ENCODE data around the gene SLC22A2. TPM values are rescaled to one million over a fixed set of nuclear protein-coding genes. Genes with fewer than 3 reads are reported as not detected.

Gene SLC22A2
- total and polyA plus RNA-seq, 4 donors, result not detected

DNA sequence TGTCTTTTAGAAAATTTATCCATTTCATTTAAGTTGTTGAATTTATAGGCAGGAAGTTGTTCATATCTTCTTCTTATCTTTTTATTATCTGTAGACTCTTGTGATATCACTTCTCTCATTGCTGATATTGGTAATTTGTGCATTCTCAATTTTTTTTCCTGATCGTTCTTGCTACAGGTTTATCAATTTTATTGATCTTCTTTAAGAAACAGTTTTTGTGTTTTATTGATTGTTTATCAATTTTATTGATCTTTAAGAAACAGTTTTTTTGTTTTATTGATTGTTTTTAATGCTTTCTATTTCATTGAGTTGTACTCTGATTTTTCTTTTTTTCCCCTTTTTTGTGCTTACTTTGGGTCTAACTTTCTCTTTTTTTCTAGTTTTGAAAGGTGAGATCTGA is 23.8 kb upstream of the SLC22A2 start:
- Histone ChIP-seq H3K9ac (ENCODE audit: low read depth in 1 of 2, low read length in 2 of 2) (no peak overlapping the region), H3K27ac (ENCODE audit: low read depth in 1 of 2, low read length in 2 of 2) (no peak overlapping the region), H3K4me3 (ENCODE audit: low read depth in 1 of 3, low read length in 3 of 3) (no peak overlapping the region), H3K9me3 (ENCODE audit: control insufficient read depth in 4 of 4, low read length in 3 of 4) (no peaks in the 10 kb centered on the region), H3K27me3 (ENCODE audit: control insufficient read depth in 4 of 4, insufficient read depth in 4 of 4, low read length in 3 of 4) (no peaks in the 10 kb centered on the region), H3K4me1 (ENCODE audit: control insufficient read depth in 4 of 4, insufficient read depth in 4 of 4, low read length in 3 of 4) (no peaks in the 10 kb centered on the region), H3K36me3 (ENCODE audit: control insufficient read depth in 4 of 4, insufficient read depth in 3 of 4, low read depth in 1 of 4, low read length in 3 of 4) (no peaks in the 10 kb centered on the region)
- WGBS, result 65% methylated on average over 1 of the region's 1 CpG
- DNase-seq (ENCODE audit: low spot score), result no peak
- TF ChIP-seq ZBTB33 (IDR thresholded peaks at IDR 0.05) (no peak), EGR1 (IDR thresholded peaks at IDR 0.05; ENCODE audit: low read depth in 2 of 2) (no peak), HNF4A (conservative IDR thresholded peaks at IDR 0.05) (no peak), NR2F2 (IDR thresholded peaks at IDR 0.05) (no peak)

GRCh38 chr6:160279850-160280249 is 21.2 kb upstream of the SLC22A2 start:
- H3K9ac ChIP-seq (ENCODE audit: low read depth in 1 of 2, low read length in 2 of 2), result no peak overlapping the region
- H3K4me3 ChIP-seq (ENCODE audit: low read depth in 1 of 3, low read length in 3 of 3), result no peak overlapping the region
- no peaks in the 10 kb centered on the region for H3K36me3 ChIP-seq (ENCODE audit: control insufficient read depth in 4 of 4, insufficient read depth in 3 of 4, low read depth in 1 of 4, low read length in 3 of 4)
- no peaks in the 10 kb centered on the region for H3K9me3 ChIP-seq (ENCODE audit: control insufficient read depth in 4 of 4, low read length in 3 of 4)
- no peak for DNase-seq (ENCODE audit: low spot score)
- no peaks in the 10 kb centered on the region for H3K27me3 ChIP-seq (ENCODE audit: control insufficient read depth in 4 of 4, insufficient read depth in 4 of 4, low read length in 3 of 4)
- H3K4me1 ChIP-seq (ENCODE audit: control insufficient read depth in 4 of 4, insufficient read depth in 4 of 4, low read length in 3 of 4), result peaks cover 0 to 11% (median 7%) of the 10 kb centered on the region in 4 donors
- TF ChIP-seq, protein P1, sequence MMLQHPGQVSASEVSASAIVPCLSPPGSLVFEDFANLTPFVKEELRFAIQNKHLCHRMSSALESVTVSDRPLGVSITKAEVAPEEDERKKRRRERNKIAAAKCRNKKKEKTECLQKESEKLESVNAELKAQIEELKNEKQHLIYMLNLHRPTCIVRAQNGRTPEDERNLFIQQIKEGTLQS (IDR thresholded peaks at IDR 0.05), result no peak
- no peak for TF ChIP-seq YY1 (IDR thresholded peaks at IDR 0.05)
- no peak for TF ChIP-seq JUND (IDR thresholded peaks at IDR 0.05)
- no peak for TF ChIP-seq FOXA2 (IDR thresholded peaks at IDR 0.05)
- no peak for TF ChIP-seq EGR1 (IDR thresholded peaks at IDR 0.05; ENCODE audit: low read depth in 2 of 2)
- no peak for TF ChIP-seq RAD21 (IDR thresholded peaks at IDR 0.05)
- TF ChIP-seq CTCF (IDR thresholded peaks at IDR 0.05; ENCODE audit: low read depth, low read length, missing input control), result no peak
- TF ChIP-seq NR2F2 (IDR thresholded peaks at IDR 0.05), result no peak
- no peak for TF ChIP-seq HNF4A (conservative IDR thresholded peaks at IDR 0.05)
- no peak for TF ChIP-seq HNF4G (IDR thresholded peaks at IDR 0.05)
- no peak for TF ChIP-seq ZBTB33 (IDR thresholded peaks at IDR 0.05)
- TF ChIP-seq REST (IDR thresholded peaks at IDR 0.05), result no peak
- no peak for TF ChIP-seq FOXA1 (IDR thresholded peaks at IDR 0.05)
- no peak for TF ChIP-seq TAF1 (conservative IDR thresholded peaks at IDR 0.05)
- no peak for TF ChIP-seq SP1 (IDR thresholded peaks at IDR 0.05)
- TF ChIP-seq RXRA (IDR thresholded peaks at IDR 0.05), result no peak
- no peak for TF ChIP-seq GABPA (IDR thresholded peaks at IDR 0.05 in 1 of 2, conservative IDR thresholded peaks at IDR 0.05 in 1 of 2)
- WGBS, result 97% methylated on average over 2 of the region's 2 CpGs
- H3K27ac ChIP-seq (ENCODE audit: low read depth in 1 of 2, low read length in 2 of 2), result no peak overlapping the region

All from liver (tissue), 9 donors.